Keratinocyte (primary cell): Measurements from ENCODE around the gene TBCE. TPM values are rescaled to one million over a fixed set of nuclear protein-coding genes. Genes with fewer than 3 reads are reported as not detected.

Experiments used
- DNase-seq: peaks from one replicate; pipeline ENCODE4 v3.0.0-alpha.2; 2011; ENCODE audit warnings: low read depth, missing footprints, low spot score
- FAIRE-seq: peaks from 2 replicates; lab custom pipeline; 2011; peaks lifted over from hg19 to GRCh38; lab: Jason Lieb, UNC
- H2AFZ ChIP-seq: 2 replicates; pipeline ENCODE4 v1.6.0; 2012; ENCODE audit warnings: low read length, control low read depth, inconsistent platforms; ENCODE audit not compliant: control insufficient read depth
- H3K27ac ChIP-seq: 2 replicates; pipeline ENCODE4 v1.5.1; 2011; ENCODE audit warnings: low read length; ENCODE audit not compliant: control insufficient read depth, insufficient read depth
- H3K27me3 ChIP-seq: 3 replicates; pipeline ENCODE4 v1.6.0; 2011; ENCODE audit warnings: low read length; ENCODE audit not compliant: control insufficient read depth, insufficient read depth; ENCODE audit errors: extremely low read depth
- H3K36me3 ChIP-seq, 2 experiments: 2 replicates in 1 of 2; 3 replicates in 1 of 2; pipeline ENCODE4 v1.5.1; 2011; ENCODE audit warnings: low read length in 2 of 2, mild to moderate bottlenecking in 1 of 2; ENCODE audit not compliant: control insufficient read depth in 2 of 2, insufficient read depth in 2 of 2; ENCODE audit errors: extremely low read depth in 1 of 2
- H3K4me1 ChIP-seq: 3 replicates; pipeline ENCODE4 v1.5.1; 2011; ENCODE audit warnings: low read length; ENCODE audit not compliant: control insufficient read depth, insufficient read depth; ENCODE audit errors: extremely low read depth
- H3K4me2 ChIP-seq: 3 replicates; pipeline ENCODE4 v1.6.0; 2011; ENCODE audit warnings: low read depth, low read length; ENCODE audit not compliant: control insufficient read depth, insufficient read depth; ENCODE audit errors: extremely low read depth
- H3K4me3 ChIP-seq, 3 experiments: fragments of 200-600 bp in 1 of 3; sonication (generic) in 1 of 3; 2 replicates in 2 of 3; 3 replicates in 1 of 3; pipeline ENCODE4 v1.5.1; 2011 to 2016; ENCODE audit warnings: low read length in 3 of 3, mild to moderate bottlenecking in 3 of 3, control low read depth in 2 of 3, inconsistent platforms in 1 of 3, low read depth in 1 of 3, mixed read lengths in 1 of 3, mixed run types in 1 of 3, moderate library complexity in 1 of 3; ENCODE audit not compliant: control insufficient read depth in 2 of 3, insufficient read depth in 2 of 3; ENCODE audit errors: extremely low read depth in 1 of 3
- H3K79me2 ChIP-seq: 2 replicates; pipeline ENCODE4 v1.6.0; 2012; ENCODE audit warnings: low read length; ENCODE audit not compliant: control insufficient read depth, insufficient read depth
- H3K9ac ChIP-seq: 3 replicates; pipeline ENCODE4 v1.6.0; 2011; ENCODE audit warnings: low read length; ENCODE audit not compliant: control insufficient read depth, insufficient read depth; ENCODE audit errors: extremely low read depth
- H3K9me1 ChIP-seq: 3 replicates; pipeline ENCODE4 v1.6.0; 2011; ENCODE audit warnings: low read length; ENCODE audit not compliant: control insufficient read depth, insufficient read depth; ENCODE audit errors: extremely low read depth
- H3K9me3 ChIP-seq: 2 replicates; pipeline ENCODE4 v1.5.1; 2012; ENCODE audit warnings: low read depth, low read length; ENCODE audit not compliant: control insufficient read depth
- H4K20me1 ChIP-seq: 3 replicates; pipeline ENCODE4 v1.6.0; 2011; ENCODE audit warnings: low read length; ENCODE audit not compliant: control insufficient read depth, insufficient read depth; ENCODE audit errors: extremely low read depth
- CTCF ChIP-seq, 3 experiments: IDR thresholded peaks in 1 of 3; conservative IDR thresholded peaks in 1 of 3; optimal IDR thresholded peaks in 1 of 3; 2 replicates in 2 of 3; 3 replicates in 1 of 3; pipeline versions ENCODE3 to v1.5.1; 2011; ENCODE audit warnings: low read length in 3 of 3, mild to moderate bottlenecking in 3 of 3, moderate library complexity in 2 of 3, control low read depth in 1 of 3, inconsistent platforms in 1 of 3; ENCODE audit not compliant: insufficient read depth in 2 of 3; ENCODE audit errors: extremely low read depth in 1 of 3
- EZH2 ChIP-seq: IDR thresholded peaks from one replicate; pipeline ENCODE4 v1.6.1; 2012; ENCODE audit warnings: inconsistent platforms, mild to moderate bottlenecking, low read length, moderate library complexity
- dilution Hi-C: fragments of 300-500 bp; cut with MboI; formaldehyde crosslinking; loops from one replicate; pipeline ENCODE4 v1.7.0; 2020; ENCODE audit warnings: low sequenced_read_pairs; ENCODE audit not compliant: extremely low pct_ligation_motif_present
- polyA plus RNA-seq, 5 experiments: library from polyadenylated mRNA; depleted of rRNA in 3 of 5; stranded (reverse) in 3 of 5; stranded (forward) in 1 of 5; unstranded in 1 of 5; fragments of >200 nt; gene quantifications; 1 replicate in 1 of 5; 2 replicates in 3 of 5; 3 replicates in 1 of 5; pipeline versions ENCODE4 v1.2.1 to v1.2.3, GENCODE V29; 2011 to 2012; ENCODE audit warnings: missing spikeins in 2 of 5, low read depth in 1 of 5, low replicate concordance in 1 of 5

TBCE gene
- polyA plus RNA-seq, 1 donor (not counting 4 experiments of a cell fraction or from before 2014, with no cell fraction given): 27.5 TPM

DNA sequence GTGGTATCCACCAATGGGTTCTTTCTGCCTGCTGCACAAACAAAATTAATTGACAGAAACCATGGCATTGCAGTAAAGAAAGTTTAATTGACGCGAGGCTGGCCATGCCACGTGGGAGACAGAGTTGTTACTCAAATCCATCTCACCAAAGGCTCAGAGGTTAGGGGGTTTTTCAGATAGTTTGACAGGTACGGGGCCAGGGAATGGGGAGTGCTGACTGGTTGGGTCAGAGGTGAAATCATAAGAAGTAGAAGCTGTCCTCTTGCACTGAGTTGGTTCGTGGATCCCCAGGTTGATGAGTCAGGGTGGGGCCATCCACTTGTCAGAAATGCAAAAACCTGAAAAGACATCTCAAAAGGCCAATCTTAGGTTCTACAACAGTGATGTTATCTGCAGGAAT is 941 bp upstream of the TBCE start:
- Histone ChIP-seq H3K9me1 (no peaks in the 10 kb centered on the region), H3K27me3 (no peaks in the 10 kb centered on the region), H2AFZ (peak overlapping the region; percentile 63), H3K4me1 (peaks cover 15% of the 10 kb centered on the region), H4K20me1 (no peaks in the 10 kb centered on the region), H3K36me3 (no peaks in the 10 kb centered on the region), H3K4me3 (peak overlapping the region in 1 of 3 experiments; percentile 94), H3K27ac (peak overlapping the region; percentile 91), H3K9me3 (no peaks in the 10 kb centered on the region), H3K4me2 (peak overlapping the region; percentile 87), H3K79me2 (peaks cover 11% of the 10 kb centered on the region), H3K9ac (peak overlapping the region; percentile 84)
- no peak for DNase-seq
- dilution Hi-C loops: no loop called here
- TF ChIP-seq CTCF (optimal IDR thresholded peaks at IDR 0.05 in 1 of 3, IDR thresholded peaks at IDR 0.05 in 1 of 3, conservative IDR thresholded peaks at IDR 0.05 in 1 of 3; ENCODE audit: extremely low read depth in 1 of 3, insufficient read depth in 2 of 3, low read length in 3 of 3): no peak
- no peak for TF ChIP-seq EZH2
- no peak for FAIRE-seq

- DNase-seq (no peak), FAIRE-seq (no peak)
- Histone ChIP-seq H4K20me1 (no peaks in the 10 kb centered on the region), H3K4me1 (peaks cover 15% of the 10 kb centered on the region), H3K9ac (peak overlapping the region; percentile 84), H3K4me2 (peak overlapping the region; percentile 87), H3K36me3 (no peaks in the 10 kb centered on the region), H3K79me2 (peaks cover 13% of the 10 kb centered on the region), H3K27ac (peak overlapping the region; percentile 91), H3K4me3 (peak overlapping the region; percentile 55 to 94 (median 86)), H3K27me3 (no peaks in the 10 kb centered on the region), H2AFZ (no peak overlapping the region), H3K9me1 (no peaks in the 10 kb centered on the region), H3K9me3 (no peaks in the 10 kb centered on the region)
- TF ChIP-seq EZH2: no peak
- TF ChIP-seq CTCF (optimal IDR thresholded peaks at IDR 0.05 in 1 of 3, IDR thresholded peaks at IDR 0.05 in 1 of 3, conservative IDR thresholded peaks at IDR 0.05 in 1 of 3; ENCODE audit: extremely low read depth in 1 of 3, insufficient read depth in 2 of 3, low read length in 3 of 3): no peak
- dilution Hi-C loops: no loop called here
These were observed 1.2 kb downstream of the TBCE start for GRCh38 chr1:235368428-235368827.
